PC-9 (cell line): ENCODE results near the gene ST7.

Experiments
- CTCF ChIP-seq: fragments of 200-600 bp; sonication (generic); conservative IDR thresholded peaks from 2 replicates; pipeline ENCODE4 v1.6.1; 2017; ENCODE audit warnings: mixed run types, antibody characterized with exemption, mild to moderate bottlenecking, moderate library complexity
- EZH2 ChIP-seq: fragments of 200-600 bp; sonication (generic); IDR thresholded peaks from 2 replicates; pipeline ENCODE4 v1.8.0; 2017; ENCODE audit warnings: antibody characterized with exemption, low read depth

- TF ChIP-seq CTCF (no peak), EZH2 (no peak)
These were observed 51.6 kb downstream of the ST7 start for GRCh38 chr7:117004899-117005298.
